H1 (cell line): ENCODE data around the gene ADAMTS13. TPM values are rescaled to one million over a fixed set of nuclear protein-coding genes. Genes with fewer than 3 reads are reported as not detected.

Experiments used
- CTCF ChIA-PET: fragments of 300-600 bp; sonication (Branson Sonifier 250); formaldehyde crosslinking; loops from one replicate; lab custom pipeline; 2021; ENCODE audit not compliant: partially characterized antibody; lab: Charles Lee
- POLR2A ChIA-PET: fragments of 300-600 bp; sonication (Branson Sonifier 250); formaldehyde crosslinking; loops from one replicate; lab custom pipeline; 2021; ENCODE audit warnings: inconsistent platforms; ENCODE audit not compliant: partially characterized antibody; lab: Charles Lee
- DNase-seq, 2 experiments: peaks; one replicate each; pipeline versions ENCODE4 v3.0.0 to v3.0.0-alpha.2; 2010 to 2022; ENCODE audit warnings: low spot score in 2 of 2, low read depth in 1 of 2, mixed read lengths in 1 of 2
- FAIRE-seq: peaks from 2 replicates; lab custom pipeline; 2011; peaks lifted over from hg19 to GRCh38; lab: Jason Lieb, UNC
- H2AFZ ChIP-seq: 2 replicates; pipeline ENCODE4 v1.8.1; 2012; ENCODE audit warnings: low read length, inconsistent platforms
- H2AK5ac ChIP-seq: 2 replicates; pipeline ENCODE4 v1.6.1; 2013; ENCODE audit warnings: low read depth, low read length
- H2BK120ac ChIP-seq: replicated peaks from 2 replicates; pipeline ENCODE3; 2013; ENCODE audit warnings: low read depth, low read length, inconsistent platforms
- H2BK12ac ChIP-seq: 2 replicates; pipeline ENCODE4 v1.6.1; 2013; ENCODE audit warnings: low read depth, low read length
- H2BK15ac ChIP-seq: 2 replicates; pipeline ENCODE4 v1.6.1; 2013; ENCODE audit warnings: low read length
- H2BK20ac ChIP-seq: 2 replicates; pipeline ENCODE4 v1.6.1; 2013; ENCODE audit warnings: low read length
- H2BK5ac ChIP-seq: 2 replicates; pipeline ENCODE4 v1.6.1; 2013; ENCODE audit warnings: low read depth, low read length
- H3K14ac ChIP-seq: 2 replicates; pipeline ENCODE4 v1.6.1; 2013; ENCODE audit warnings: inconsistent platforms; ENCODE audit not compliant: insufficient read length
- H3K18ac ChIP-seq: 2 replicates; pipeline ENCODE4 v1.6.1; 2013; ENCODE audit warnings: low read length; ENCODE audit errors: extremely low read depth
- H3K23ac ChIP-seq: 2 replicates; pipeline ENCODE4 v1.6.1; 2013; ENCODE audit warnings: inconsistent platforms; ENCODE audit not compliant: insufficient read length
- H3K23me2 ChIP-seq: 2 replicates; pipeline ENCODE4 v1.6.1; 2013; ENCODE audit warnings: low read depth, low read length
- H3K27ac ChIP-seq: 2 replicates; pipeline ENCODE4 v1.6.1; 2011; ENCODE audit warnings: low read depth, low read length, inconsistent platforms
- H3K27me3 ChIP-seq, 4 experiments: replicated peaks in 1 of 4; 1 replicate in 1 of 4; 2 replicates in 3 of 4; pipeline versions ENCODE4 v1.6.1 to v1.8.1; 2011 to 2013; ENCODE audit warnings: low read length in 3 of 4, mild to moderate bottlenecking in 3 of 4, inconsistent platforms in 2 of 4, mixed read lengths in 2 of 4, moderate library complexity in 1 of 4; ENCODE audit not compliant: control insufficient read depth in 3 of 4, insufficient read depth in 3 of 4; ENCODE audit errors: extremely low read depth in 1 of 4
- H3K36me3 ChIP-seq, 4 experiments: 2 replicates each; pipeline versions ENCODE4 v1.6.1 to v1.8.1; 2011 to 2013; ENCODE audit warnings: mild to moderate bottlenecking in 4 of 4, low read length in 3 of 4, moderate library complexity in 2 of 4, control low read depth in 1 of 4, inconsistent platforms in 1 of 4; ENCODE audit not compliant: insufficient read depth in 4 of 4, control insufficient read depth in 2 of 4
- H3K4ac ChIP-seq: replicated peaks from 2 replicates; pipeline ENCODE3; 2013; ENCODE audit warnings: low read length, low read depth, mixed read lengths, inconsistent platforms; ENCODE audit not compliant: insufficient read length
- H3K4me1 ChIP-seq, 4 experiments: replicated peaks in 1 of 4; 1 replicate in 1 of 4; 2 replicates in 3 of 4; pipeline versions ENCODE4 v1.6.1 to v1.8.1; 2011 to 2013; ENCODE audit warnings: low read length in 3 of 4, inconsistent platforms in 2 of 4, mixed read lengths in 1 of 4; ENCODE audit not compliant: insufficient read depth in 4 of 4, control insufficient read depth in 3 of 4
- H3K4me2 ChIP-seq, 2 experiments: 2 replicates each; pipeline versions ENCODE4 v1.6.1 to v1.8.1; 2011 to 2013; ENCODE audit warnings: low read depth in 2 of 2, low read length in 2 of 2, control low read depth in 1 of 2, inconsistent platforms in 1 of 2, mild to moderate bottlenecking in 1 of 2; ENCODE audit not compliant: insufficient read depth in 1 of 2
- H3K4me3 ChIP-seq, 4 experiments: fragments of 200-600, 300-600 bp in 1 of 4; sonication (generic), shearing (Covaris generic), sonication (Bioruptor Twin) in 1 of 4; 2 replicates each; pipeline versions ENCODE4 v1.5.1 to v1.8.1; 2011 to 2016; ENCODE audit warnings: low read length in 4 of 4, low read depth in 3 of 4, control low read depth in 2 of 4, inconsistent platforms in 2 of 4, mild to moderate bottlenecking in 2 of 4, mixed read lengths in 1 of 4, moderate library complexity in 1 of 4; ENCODE audit not compliant: insufficient read depth in 2 of 4; ENCODE audit errors: extremely low read depth in 1 of 4
- H3K56ac ChIP-seq: replicated peaks from 2 replicates; pipeline ENCODE3; 2013; ENCODE audit warnings: low read depth, mild to moderate bottlenecking, mixed read lengths, low read length, inconsistent platforms; ENCODE audit not compliant: insufficient read length
- H3K79me1 ChIP-seq: 2 replicates; pipeline ENCODE4 v1.6.1; 2013; ENCODE audit warnings: low read depth, low read length, control low read depth
- H3K79me2 ChIP-seq, 2 experiments: 2 replicates each; pipeline versions ENCODE4 v1.6.1 to v1.8.1; 2012 to 2013; ENCODE audit warnings: low read length in 2 of 2, mild to moderate bottlenecking in 2 of 2, inconsistent platforms in 1 of 2; ENCODE audit not compliant: insufficient read depth in 2 of 2, control insufficient read depth in 1 of 2
- H3K9ac ChIP-seq, 4 experiments: replicated peaks in 1 of 4; 1 replicate in 1 of 4; 2 replicates in 3 of 4; pipeline versions ENCODE4 v1.6.1 to v1.8.1; 2011 to 2013; ENCODE audit warnings: low read depth in 3 of 4, low read length in 3 of 4, control low read depth in 2 of 4, mild to moderate bottlenecking in 2 of 4, moderate library complexity in 2 of 4, inconsistent platforms in 1 of 4; ENCODE audit errors: extremely low read depth in 1 of 4
- H3K9me3 ChIP-seq, 2 experiments: 2 replicates each; pipeline versions ENCODE4 v1.6.1 to v1.8.1; 2012 to 2013; ENCODE audit warnings: mild to moderate bottlenecking in 2 of 2, moderate library complexity in 2 of 2, control low read depth in 1 of 2, inconsistent platforms in 1 of 2, low read depth in 1 of 2, low read length in 1 of 2, mixed read lengths in 1 of 2; ENCODE audit not compliant: insufficient read depth in 2 of 2
- H4K20me1 ChIP-seq, 2 experiments: replicated peaks in 1 of 2; 2 replicates each; pipeline versions ENCODE3 to v1.8.1; 2011 to 2013; ENCODE audit warnings: inconsistent platforms in 2 of 2, low read length in 2 of 2, mild to moderate bottlenecking in 1 of 2; ENCODE audit not compliant: insufficient read depth in 2 of 2, control insufficient read depth in 1 of 2
- H4K5ac ChIP-seq: 2 replicates; pipeline ENCODE4 v1.6.1; 2013; ENCODE audit warnings: low read length, low read depth, mixed read lengths, inconsistent platforms; ENCODE audit not compliant: insufficient read length
- H4K8ac ChIP-seq: 2 replicates; pipeline ENCODE4 v1.8.0; 2013; ENCODE audit warnings: mild to moderate bottlenecking, moderate library complexity, low read length, inconsistent platforms; ENCODE audit not compliant: insufficient read depth; ENCODE audit errors: extremely low read depth
- H4K91ac ChIP-seq: replicated peaks from 2 replicates; pipeline ENCODE3; 2013; ENCODE audit warnings: low read length, mixed read lengths, inconsistent platforms; ENCODE audit not compliant: insufficient read length
- BCL11A ChIP-seq, 2 experiments: IDR thresholded peaks; one replicate each; pipeline ENCODE4 v1.6.1; 2011; ENCODE audit warnings: low read depth in 2 of 2, low read length in 2 of 2, mild to moderate bottlenecking in 2 of 2
- CTCF ChIP-seq, 3 experiments: IDR thresholded peaks; 1 replicate in 2 of 3; 2 replicates in 1 of 3; pipeline versions ENCODE4 v1.5.1 to v1.6.1; 2011; ENCODE audit warnings: low read length in 3 of 3, mild to moderate bottlenecking in 3 of 3, inconsistent platforms in 2 of 3, low read depth in 1 of 3, moderate library complexity in 1 of 3; ENCODE audit not compliant: insufficient read depth in 1 of 3; ENCODE audit errors: control extremely low read depth in 1 of 3
- RAD21 ChIP-seq, 2 experiments: IDR thresholded peaks in 1 of 2; conservative IDR thresholded peaks in 1 of 2; 2 replicates each; pipeline ENCODE4 v1.6.1; 2011; ENCODE audit warnings: low read depth in 2 of 2, low read length in 2 of 2, improper control_type of control experiment in 1 of 2, inconsistent platforms in 1 of 2, mild to moderate bottlenecking in 1 of 2, moderate library complexity in 1 of 2
- WGBS, 2 experiments: shearing (Covaris generic) in 1 of 2; methylation state at CpG; one replicate each; pipeline versions ENCODE4 v1.1.6 to v1.1.7; 2013 to 2015; ENCODE audit warnings: low lambda C conversion rate in 2 of 2, mixed read lengths in 2 of 2, inconsistent platforms in 1 of 2, low coverage in 1 of 2, missing lambda C conversion rate in 1 of 2; ENCODE audit not compliant: insufficient replicate concordance in 2 of 2, insufficient coverage in 1 of 2, insufficient read length in 1 of 2; ENCODE audit errors: extremely low coverage in 1 of 2, missing lambda C conversion rate in 1 of 2; 5-methylcytosine and 5-hydroxymethylcytosine counted together
- polyA plus RNA-seq, 7 experiments: library from polyadenylated mRNA; depleted of rRNA in 3 of 7; stranded (reverse) in 5 of 7; unstranded in 2 of 7; fragments of >200 nt in 5 of 7; fragments of 200-250 nt in 2 of 7; gene quantifications; 1 replicate in 5 of 7; 2 replicates in 1 of 7; 4 replicates in 1 of 7; pipeline versions ENCODE4 v1.2.1 to v1.2.3, GENCODE V29; 2011 to 2013; ENCODE audit warnings: missing spikeins in 2 of 7, mixed read lengths in 2 of 7
- total RNA-seq: library from RNA; stranded (reverse); fragmentation: NEBNext Ultra II Directional; extraction: Animal tissue kit (Norgen Biotek cat#: 25700); gene quantifications from 2 replicates; pipeline ENCODE4 v1.2.1, GENCODE V29; 2021

Gene ADAMTS13
- total and polyA plus RNA-seq, 2 of the 8 experiments (the other 6 are each of a cell fraction or from before 2014, with no cell fraction given) = 4.4 to 5.8 TPM

DNA sequence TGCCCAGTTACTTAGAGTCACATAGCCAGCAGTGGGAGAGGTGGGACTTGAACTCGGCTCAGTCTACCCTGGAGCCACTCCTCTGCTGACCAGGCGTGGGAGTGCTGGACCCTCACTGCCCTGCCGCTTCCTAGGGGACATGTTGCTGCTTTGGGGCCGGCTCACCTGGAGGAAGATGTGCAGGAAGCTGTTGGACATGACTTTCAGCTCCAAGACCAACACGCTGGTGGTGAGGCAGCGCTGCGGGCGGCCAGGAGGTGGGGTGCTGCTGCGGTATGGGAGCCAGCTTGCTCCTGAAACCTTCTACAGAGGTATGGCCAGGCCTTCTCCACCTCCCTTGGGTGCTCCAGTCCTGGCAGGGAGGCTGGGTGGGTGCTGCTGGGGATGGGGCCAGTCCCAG, 34.2 kb downstream of the ADAMTS13 start:
- H2AFZ ChIP-seq = no peak overlapping the region
- H3K36me3 ChIP-seq = no peaks in the 10 kb centered on the region
- peaks cover 7% of the 10 kb centered on the region; the same call in 1 of the 2 replicates for H3K23me2 ChIP-seq
- peak overlapping the region; percentile 68 for H4K91ac ChIP-seq
- 84% methylated on average over 9 of the region's 9 CpGs; no CpG with 5 or more reads in 1 of the 2 experiments for WGBS, 2 experiments
- ChIA-PET CTCF (interaction anchor here (0.6 to 6.9 kb wide), 13 partner anchors 9 to 270 kb away, joined by 3 to 64 read pairs (median 4); no protein-coding TSS in a partner anchor), POLR2A (interaction anchor here (0.7 to 1.2 kb wide), 3 partner anchors 12 to 45 kb away, joined by 3 to 4 read pairs (median 3); no protein-coding TSS in a partner anchor)
- no peak overlapping the region for H2BK120ac ChIP-seq
- H3K79me1 ChIP-seq = peaks cover 4% of the 10 kb centered on the region; the same call in 1 of the 2 replicates
- no peak overlapping the region for H3K4me3 ChIP-seq
- H3K79me2 ChIP-seq = peaks cover 0 to 7% of the 10 kb centered on the region in 2 experiments; a peak in 2 of 4 replicates
- no peak overlapping the region for H2BK20ac ChIP-seq
- H3K9me3 ChIP-seq = no peaks in the 10 kb centered on the region
- no peaks in the 10 kb centered on the region; a peak in 2 of 7 replicates for H3K27me3 ChIP-seq
- H3K23ac ChIP-seq = no peak overlapping the region
- no peak overlapping the region for H2AK5ac ChIP-seq
- no peak overlapping the region for H3K18ac ChIP-seq
- no peak overlapping the region for H3K4ac ChIP-seq
- H4K20me1 ChIP-seq = peaks cover 0 to 2% of the 10 kb centered on the region in 2 experiments
- no peak overlapping the region for H3K4me2 ChIP-seq
- FAIRE-seq = no peak
- no peak overlapping the region; the same call in 1 of the 2 replicates for H4K8ac ChIP-seq
- H3K4me1 ChIP-seq = peaks cover 2 to 13% (median 11%) of the 10 kb centered on the region in 4 experiments
- H3K14ac ChIP-seq = no peak overlapping the region
- H3K56ac ChIP-seq = no peak overlapping the region
- H2BK12ac ChIP-seq = peak overlapping the region; percentile 68; the same call in 1 of the 2 replicates
- H3K27ac ChIP-seq = no peak overlapping the region
- peak in 1 of 2 experiments; percentile 9; a peak in 1 of 4 replicates for TF ChIP-seq RAD21 (IDR thresholded peaks at IDR 0.05 in 1 of 2, conservative IDR thresholded peaks at IDR 0.05 in 1 of 2; ENCODE audit: low read depth in 2 of 2, low read length in 2 of 2)
- no peak for TF ChIP-seq BCL11A (IDR thresholded peaks at IDR 0.05; ENCODE audit: low read depth in 2 of 2, low read length in 2 of 2)
- TF ChIP-seq CTCF (IDR thresholded peaks at IDR 0.05; ENCODE audit: control extremely low read depth in 1 of 3, insufficient read depth in 1 of 3, low read depth in 1 of 3, low read length in 3 of 3) = peak in 2 of 3 experiments; percentile 37 to 60; a peak in 3 of 4 replicates
- TF ChIP-seq, all 59 proteins: peak for 2
- H4K5ac ChIP-seq = no peak overlapping the region
- 0 out of 2 replicates have a peak overlapping the region, but pooled peaks have one; percentile 61 for H2BK15ac ChIP-seq
- H3K9ac ChIP-seq = no peak overlapping the region
- no peak for DNase-seq
- H2BK5ac ChIP-seq = 0 out of 2 replicates have a peak overlapping the region, but pooled peaks have one; percentile 9
